Urinary bladder (tissue), 4 donors: ENCODE data around the gene TAF11L13. TPM values are rescaled to one million over a fixed set of nuclear protein-coding genes. Genes with fewer than 3 reads are reported as not detected.
"Not testable (repeated sequence)": the region's sequence is repeated elsewhere in the genome, so short reads cannot be mapped to it uniquely, and the experiment has no call there.

Experiments
- DNase-seq: peaks from one replicate; pipeline ENCODE4 v3.0.0-alpha.2; 2015; ENCODE audit errors: extremely low spot score
- H3K27ac ChIP-seq: one replicate; pipeline ENCODE4 v1.5.1; 2013; ENCODE audit warnings: low read depth, mild to moderate bottlenecking, moderate library complexity
- H3K36me3 ChIP-seq: one replicate; pipeline ENCODE4 v1.6.1; 2013; ENCODE audit warnings: mild to moderate bottlenecking, moderate library complexity; ENCODE audit not compliant: insufficient read depth
- H3K4me1 ChIP-seq: one replicate; pipeline ENCODE4 v1.6.1; 2013; ENCODE audit warnings: mild to moderate bottlenecking, moderate library complexity; ENCODE audit not compliant: insufficient read depth
- H3K4me3 ChIP-seq: one replicate; pipeline ENCODE4 v1.5.1; 2013; ENCODE audit warnings: low read depth, low read length
- WGBS: extraction: QIAGEN DNeasy Blood & Tissue Kit; methylation state at CpG from one replicate; pipeline ENCODE4 v1.1.7; 2013; 5-methylcytosine and 5-hydroxymethylcytosine counted together
- polyA plus RNA-seq: library from polyadenylated mRNA; stranded (reverse); fragments of 200-250 nt; gene quantifications from one replicate; pipeline ENCODE4 v1.2.3, GENCODE V29; 2013
- total RNA-seq: library from RNA; depleted of rRNA; stranded (reverse); fragments of >200 nt; gene quantifications from one replicate; pipeline ENCODE4 v1.2.3, GENCODE V29; 2014
- donor health status: healthy with polysubstance abuse.
- donor health status: healthy.

Gene TAF11L13
- total RNA-seq (not detected), polyA plus RNA-seq (not detected)

DNA sequence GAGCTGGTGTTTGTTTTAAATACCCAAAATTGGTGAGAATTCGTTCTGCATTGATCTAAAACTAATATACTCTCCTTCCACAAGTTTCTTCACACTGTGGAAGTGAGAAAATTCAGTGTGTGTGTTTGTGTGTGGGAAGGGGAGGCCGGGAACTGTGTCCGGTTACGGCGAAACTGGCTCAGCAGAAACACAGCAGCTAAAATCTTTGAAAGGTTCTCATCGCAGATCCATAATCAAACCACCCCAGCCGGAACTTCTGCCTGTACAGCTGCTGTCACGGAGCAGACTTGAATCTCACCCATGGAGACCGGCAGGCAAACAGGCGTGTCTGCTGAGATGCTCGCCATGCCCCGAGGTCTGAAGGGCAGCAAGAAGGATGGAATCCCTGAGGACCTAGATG is at the start of gene TAF11L13:
Gene TAF11L13, plus strand, starts transcription at position 301 of the 400 bp plus-strand sequence.
- H3K27ac ChIP-seq, H3K4me1 ChIP-seq, DNase-seq, H3K4me3 ChIP-seq, H3K36me3 ChIP-seq: not testable (repeated sequence)
- WGBS = 75% methylated on average over 9 of the region's 12 CpGs

- not testable (repeated sequence) for H3K27ac ChIP-seq
Measured at GRCh38 chr5:17585658-17586057, 46.2 kb upstream of the TAF11L13 start, which contains the start of gene TAF11L7. TAF11L7 (minus strand) TSS chr5:17585758.

DNA sequence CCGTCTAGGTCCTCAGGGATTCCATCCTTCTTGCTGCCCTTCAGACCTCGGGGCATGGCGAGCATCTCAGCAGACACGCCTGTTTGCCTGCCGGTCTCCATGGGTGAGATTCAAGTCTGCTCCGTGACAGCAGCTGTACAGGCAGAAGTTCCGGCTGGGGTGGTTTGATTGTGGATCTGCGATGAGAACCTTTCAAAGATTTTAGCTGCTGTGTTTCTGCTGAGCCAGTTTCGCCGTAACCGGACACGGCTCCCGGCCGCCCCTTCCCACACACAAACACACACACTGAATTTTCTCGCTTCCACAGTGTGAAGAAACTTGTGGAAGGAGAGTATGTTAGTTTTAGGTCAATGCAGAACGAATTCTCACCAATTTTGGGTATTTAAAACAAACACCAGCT is 41.0 kb upstream of the TAF11L13 start, which contains the start of gene TAF11L8:
Gene TAF11L8, minus strand, starts transcription at position 101 of the 400 bp plus-strand sequence.
- not testable (repeated sequence) for H3K4me3 ChIP-seq, H3K27ac ChIP-seq
- WGBS = no CpG with 5 or more reads among the region's 16 CpGs

More at GRCh38 chr5:17585658-17586057, 46.2 kb upstream of the TAF11L13 start, which contains the start of gene TAF11L7:
- not testable (repeated sequence) for H3K36me3 ChIP-seq, DNase-seq, H3K4me3 ChIP-seq, H3K4me1 ChIP-seq
- WGBS = no CpG with 5 or more reads among the region's 16 CpGs

GRCh38 chr5:17594255-17594654 is 37.6 kb upstream of the TAF11L13 start, which contains the start of gene TAF11L9:
TAF11L9 (minus strand) TSS chr5:17594394.
- not testable (repeated sequence) for DNase-seq, H3K36me3 ChIP-seq, H3K4me1 ChIP-seq, H3K27ac ChIP-seq, H3K4me3 ChIP-seq
- 97% methylated on average over 9 of the region's 15 CpGs for WGBS

More for the DNA sequence above, 41.0 kb upstream of the TAF11L13 start, which contains the start of gene TAF11L8:
- DNase-seq, H3K4me1 ChIP-seq, H3K36me3 ChIP-seq: not testable (repeated sequence)

- not testable (repeated sequence) for DNase-seq, H3K36me3 ChIP-seq, H3K4me3 ChIP-seq, H3K4me1 ChIP-seq, H3K27ac ChIP-seq
- WGBS = no CpG with 5 or more reads among the region's 15 CpGs
Measured at GRCh38 chr5:17597728-17598127, 34.2 kb upstream of the TAF11L13 start, which contains the start of gene TAF11L10. TAF11L10 (minus strand) TSS chr5:17597828.

- H3K27ac ChIP-seq, DNase-seq, H3K4me1 ChIP-seq: not testable (repeated sequence)
Measured at GRCh38 chr5:17603880-17604279, 28.0 kb upstream of the TAF11L13 start, which contains the start of gene TAF11L11. TAF11L11 (plus strand) TSS chr5:17604183.

GRCh38 chr5:17604951-17605350 is 26.9 kb upstream of the TAF11L13 start:
- Histone ChIP-seq H3K4me3 (no peak overlapping the region), H3K4me1 (no peaks in the 10 kb centered on the region), H3K27ac (no peak overlapping the region), H3K36me3 (no peaks in the 10 kb centered on the region)
- 92% methylated on average over 14 of the region's 14 CpGs for WGBS
- DNase-seq = no peak

More at GRCh38 chr5:17603880-17604279, 28.0 kb upstream of the TAF11L13 start, which contains the start of gene TAF11L11:
- not testable (repeated sequence) for H3K36me3 ChIP-seq, H3K4me3 ChIP-seq
- 73% methylated on average over 6 of the region's 6 CpGs for WGBS

- not testable (repeated sequence) for H3K27ac ChIP-seq, H3K4me3 ChIP-seq, H3K36me3 ChIP-seq, DNase-seq, H3K4me1 ChIP-seq
- WGBS = 93% methylated on average over 4 of the region's 4 CpGs
Measured at GRCh38 chr5:17607461-17607860, 24.4 kb upstream of the TAF11L13 start.

GRCh38 chr5:17610092-17610491 is 21.8 kb upstream of the TAF11L13 start, which contains the start of gene TAF11L12:
TAF11L12 (plus strand) TSS chr5:17610392.
- not testable (repeated sequence) for H3K27ac ChIP-seq, DNase-seq, H3K4me3 ChIP-seq, H3K4me1 ChIP-seq, H3K36me3 ChIP-seq
- 64% methylated on average over 2 of the region's 2 CpGs for WGBS

GRCh38 chr5:17614872-17615605 is 16.8 kb upstream of the TAF11L13 start:
- Histone ChIP-seq H3K27ac (no peak overlapping the region), H3K4me1 (no peaks in the 10 kb centered on the region), H3K4me3 (no peak overlapping the region), H3K36me3 (no peaks in the 10 kb centered on the region)
- no peak for DNase-seq
- 90% methylated on average over 17 of the region's 17 CpGs for WGBS

GRCh38 chr5:17619354-17619753 is 12.5 kb upstream of the TAF11L13 start:
- no peak overlapping the region for H3K4me3 ChIP-seq
- no peak for DNase-seq
- no peaks in the 10 kb centered on the region for H3K36me3 ChIP-seq
- H3K27ac ChIP-seq = no peak overlapping the region
- no peaks in the 10 kb centered on the region for H3K4me1 ChIP-seq
- 80% methylated on average over 3 of the region's 3 CpGs for WGBS

- Histone ChIP-seq H3K27ac (no peak overlapping the region), H3K4me3 (no peak overlapping the region), H3K36me3 (no peaks in the 10 kb centered on the region), H3K4me1 (no peaks in the 10 kb centered on the region)
- DNase-seq = no peak
- WGBS = 88% methylated on average over 17 of the region's 17 CpGs
Measured at GRCh38 chr5:17620627-17621026, 11.3 kb upstream of the TAF11L13 start.

- 92% methylated on average over 11 of the region's 11 CpGs for WGBS
- Histone ChIP-seq H3K4me3 (no peak overlapping the region), H3K4me1 (no peaks in the 10 kb centered on the region), H3K27ac (no peak overlapping the region), H3K36me3 (no peaks in the 10 kb centered on the region)
- no peak for DNase-seq
Measured at GRCh38 chr5:17625686-17626085, 6.2 kb upstream of the TAF11L13 start.

- H3K27ac ChIP-seq = no peak within 1 kb of the TSS
- 90% methylated on average over 5 of the region's 5 CpGs for WGBS
Measured at GRCh38 chr5:17634160-17634559, 2.3 kb downstream of the TAF11L13 start, which contains the start of gene TAF11L14. TAF11L14 (plus strand) TSS chr5:17634460.

More at GRCh38 chr5:17634160-17634559, 2.3 kb downstream of the TAF11L13 start, which contains the start of gene TAF11L14:
- DNase-seq = no peak
- H3K4me1 ChIP-seq = no peaks in the 10 kb centered on the region
- no peaks in the 10 kb centered on the region for H3K36me3 ChIP-seq
- no peak within 1 kb of the TSS for H3K4me3 ChIP-seq
